ENCODE measurements around the gene ARHGAP26. TPM values are rescaled to one million over a fixed set of nuclear protein-coding genes. Genes with fewer than 3 reads are reported as not detected.

The ARHGAP26 gene
- total and polyA plus RNA-seq, 7 donors, result 2.5 to 28.7 (median 12.0) TPM

DNA sequence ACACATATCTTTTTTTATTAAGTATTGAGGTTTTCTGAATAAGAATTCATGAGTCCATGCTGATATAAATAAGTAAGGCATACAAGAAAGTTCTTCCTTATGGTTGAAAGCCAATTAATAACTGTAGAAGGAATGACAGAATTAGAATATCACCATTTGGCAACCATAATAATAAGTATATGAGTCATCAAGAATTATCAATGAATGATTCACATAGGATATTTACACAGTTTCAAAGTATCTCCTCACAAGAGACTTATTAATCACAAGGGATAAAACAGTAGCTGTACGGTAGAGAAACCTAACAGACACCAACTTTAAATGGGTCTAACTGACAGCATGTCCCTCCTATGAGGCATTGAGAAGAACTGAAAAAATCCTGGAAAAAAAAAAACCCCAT lies 471.7 kb downstream of the ARHGAP26 start:
- TF ChIP-seq, protein P1, sequence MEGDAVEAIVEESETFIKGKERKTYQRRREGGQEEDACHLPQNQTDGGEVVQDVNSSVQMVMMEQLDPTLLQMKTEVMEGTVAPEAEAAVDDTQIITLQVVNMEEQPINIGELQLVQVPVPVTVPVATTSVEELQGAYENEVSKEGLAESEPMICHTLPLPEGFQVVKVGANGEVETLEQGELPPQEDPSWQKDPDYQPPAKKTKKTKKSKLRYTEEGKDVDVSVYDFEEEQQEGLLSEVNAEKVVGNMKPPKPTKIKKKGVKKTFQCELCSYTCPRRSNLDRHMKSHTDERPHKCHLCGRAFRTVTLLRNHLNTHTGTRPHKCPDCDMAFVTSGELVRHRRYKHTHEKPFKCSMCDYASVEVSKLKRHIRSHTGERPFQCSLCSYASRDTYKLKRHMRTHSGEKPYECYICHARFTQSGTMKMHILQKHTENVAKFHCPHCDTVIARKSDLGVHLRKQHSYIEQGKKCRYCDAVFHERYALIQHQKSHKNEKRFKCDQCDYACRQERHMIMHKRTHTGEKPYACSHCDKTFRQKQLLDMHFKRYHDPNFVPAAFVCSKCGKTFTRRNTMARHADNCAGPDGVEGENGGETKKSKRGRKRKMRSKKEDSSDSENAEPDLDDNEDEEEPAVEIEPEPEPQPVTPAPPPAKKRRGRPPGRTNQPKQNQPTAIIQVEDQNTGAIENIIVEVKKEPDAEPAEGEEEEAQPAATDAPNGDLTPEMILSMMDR (IDR thresholded peaks at IDR 0.05), result no peak
- H3K36me3 ChIP-seq (ENCODE audit: insufficient read depth in 1 of 2, low read depth in 1 of 2), result no peaks in the 10 kb centered on the region
- H3K27me3 ChIP-seq (ENCODE audit: insufficient read depth in 3 of 3, low read length in 2 of 3), result no peaks in the 10 kb centered on the region
- H3K4me1 ChIP-seq, result peaks cover 47% of the 10 kb centered on the region
- DNase-seq, result no peak
- H3K4me3 ChIP-seq, result no peak overlapping the region
- 52 to 84% (median 82%) methylated on average over 1 of the region's 1 CpG for WGBS, 3 donors
- no peaks in the 10 kb centered on the region for H3K9me3 ChIP-seq
- no peak for ATAC-seq
- H3K27ac ChIP-seq, result peak overlapping the region; percentile 87
- intact Hi-C loops (cut with DNase I), result loop anchor here (2.0 to 10.0 kb wide), 3 partner anchors 63 to 163 kb away; partner anchors contain the start of gene NR3C1 (in 2 of the 2)

DNA sequence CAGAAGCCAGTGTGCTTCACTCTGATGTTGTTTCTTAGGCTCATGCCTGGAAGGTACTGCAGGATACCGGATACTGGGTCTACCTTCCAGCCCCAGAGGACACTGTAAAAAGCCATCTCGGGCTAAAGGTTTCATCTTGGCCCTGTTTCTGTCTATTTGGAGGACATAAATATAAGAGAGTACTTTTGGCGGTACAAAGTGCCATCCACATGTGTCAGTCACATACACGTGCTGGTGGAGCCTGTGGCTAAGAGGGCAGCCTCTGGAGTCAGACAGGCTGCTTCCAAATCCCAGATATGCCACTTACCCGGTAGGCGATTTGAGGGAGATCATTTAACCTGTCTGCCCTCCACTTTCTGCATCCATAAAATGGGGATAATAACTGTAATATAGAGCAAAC lies 472.9 kb downstream of the ARHGAP26 start:
- intact Hi-C loops (cut with DNase I), result loop anchor here (2.0 to 10.0 kb wide), 3 partner anchors 64 to 162 kb away; partner anchors contain the start of gene NR3C1 (in 2 of the 2)
- Histone ChIP-seq H3K27ac (peak overlapping the region; percentile 87), H3K27me3 (ENCODE audit: insufficient read depth in 3 of 3, low read length in 2 of 3) (no peaks in the 10 kb centered on the region), H3K36me3 (ENCODE audit: insufficient read depth in 1 of 2, low read depth in 1 of 2) (no peaks in the 10 kb centered on the region), H3K4me3 (no peak overlapping the region), H3K9me3 (no peaks in the 10 kb centered on the region), H3K4me1 (peaks cover 47% of the 10 kb centered on the region)
- no peak for DNase-seq
- TF ChIP-seq, protein P1 (IDR thresholded peaks at IDR 0.05), result no peak
- ATAC-seq, result peak; percentile 30 to 74 (median 58)
- WGBS, 3 donors, result 37 to 41% (median 39%) methylated on average over 6 of the region's 6 CpGs

DNA sequence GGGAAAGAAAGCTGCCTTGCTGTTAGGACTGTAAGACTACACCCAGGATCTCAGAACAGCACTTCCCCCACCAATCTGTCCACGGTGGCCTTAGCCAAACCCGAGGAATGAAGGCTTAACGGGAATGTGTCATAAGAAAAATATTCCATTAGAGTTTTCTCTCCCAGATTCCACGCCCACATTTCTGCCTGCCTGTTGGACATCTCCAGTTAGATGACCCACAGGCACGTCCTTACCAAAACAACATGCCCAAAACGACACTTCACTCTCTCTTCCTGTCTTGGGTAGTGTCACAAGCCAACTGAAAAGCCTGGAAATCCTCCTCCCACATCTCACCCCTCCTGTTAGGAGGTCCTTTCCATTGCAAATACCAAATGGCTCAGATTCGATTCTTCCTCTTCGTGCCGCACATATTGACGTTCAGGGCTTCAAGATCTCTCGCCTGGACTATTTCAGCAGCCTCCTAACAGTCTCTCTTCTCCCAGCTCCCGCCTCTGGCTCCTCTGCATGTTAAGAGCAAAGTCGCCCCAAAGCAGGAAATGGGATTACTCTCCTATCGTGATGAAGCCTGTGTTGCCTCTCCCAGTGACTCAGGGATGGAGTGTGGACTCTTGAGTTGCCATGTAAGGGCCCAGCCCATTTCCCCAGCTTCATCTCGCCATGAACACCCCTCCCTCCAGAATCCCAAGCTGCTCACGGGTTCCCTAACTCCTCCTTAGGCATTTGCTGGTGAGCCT lies 474.0 kb downstream of the ARHGAP26 start:
- Histone ChIP-seq H3K27me3 (ENCODE audit: insufficient read depth in 3 of 3, low read length in 2 of 3) (no peaks in the 10 kb centered on the region), H3K36me3 (ENCODE audit: insufficient read depth in 1 of 2, low read depth in 1 of 2) (no peaks in the 10 kb centered on the region), H3K4me3 (peak overlapping the region; percentile 37), H3K4me1 (peaks cover 52% of the 10 kb centered on the region), H3K9me3 (no peaks in the 10 kb centered on the region), H3K27ac (peak overlapping the region; percentile 87)
- DNase-seq, result peak; percentile 75 to 85
- peak; percentile 83 to 85 (median 84) for ATAC-seq
- intact Hi-C loops (cut with DNase I), result loop anchor here (2.0 to 10.0 kb wide), 3 partner anchors 65 to 161 kb away; partner anchors contain the start of gene NR3C1 (in 2 of the 2)
- 27 to 42% (median 28%) methylated on average over 16 of the region's 16 CpGs for WGBS, 3 donors
- TF ChIP-seq, protein P1 (IDR thresholded peaks at IDR 0.05), result no peak

DNA sequence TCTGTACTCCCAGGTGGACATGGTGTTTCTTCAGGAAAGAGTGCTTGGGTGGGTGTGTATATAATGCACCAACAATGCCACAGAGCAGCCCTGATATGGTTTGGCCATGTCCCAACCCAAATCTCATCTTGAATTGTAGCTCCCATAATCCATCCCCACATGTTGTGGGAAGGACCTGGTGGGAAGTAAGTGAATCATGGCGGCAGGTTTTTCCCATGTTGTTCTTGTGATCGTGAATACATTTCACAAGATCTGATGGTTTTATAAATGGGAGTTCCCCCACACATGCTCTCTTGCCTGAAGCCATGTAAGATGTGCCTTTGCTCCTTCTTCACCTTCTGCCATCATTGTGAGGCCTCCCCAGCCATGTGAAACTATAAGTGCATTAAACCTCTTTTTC lies 474.8 kb downstream of the ARHGAP26 start:
- Histone ChIP-seq H3K4me1 (peaks cover 61% of the 10 kb centered on the region), H3K27me3 (ENCODE audit: insufficient read depth in 3 of 3, low read length in 2 of 3) (no peaks in the 10 kb centered on the region), H3K27ac (peak overlapping the region; percentile 87), H3K36me3 (ENCODE audit: insufficient read depth in 1 of 2, low read depth in 1 of 2) (no peaks in the 10 kb centered on the region), H3K4me3 (no peak overlapping the region), H3K9me3 (no peaks in the 10 kb centered on the region)
- 70 to 96% (median 78%) methylated on average over 2 of the region's 2 CpGs for WGBS, 3 donors
- TF ChIP-seq, protein P1 (IDR thresholded peaks at IDR 0.05), result no peak
- ATAC-seq (no peak), DNase-seq (no peak)
- intact Hi-C loops (cut with DNase I), result loop anchor here (5.0 to 10.0 kb wide), 3 partner anchors 72 to 160 kb away; partner anchors contain the start of gene NR3C1 (in 2 of the 2)
